GM19193 (cell line): ENCODE data around the gene HDAC8.

Experiments
- POLR2A ChIP-seq: IDR thresholded peaks from 4 replicates; pipeline ENCODE4 v1.6.1; 2011; ENCODE audit not compliant: insufficient read depth, insufficient read length; ENCODE audit errors: extremely low read depth

Gene HDAC8

GRCh38 chrX:72402614-72403013, 170.0 kb downstream of the HDAC8 start:
- TF ChIP-seq POLR2A = no peak

DNA sequence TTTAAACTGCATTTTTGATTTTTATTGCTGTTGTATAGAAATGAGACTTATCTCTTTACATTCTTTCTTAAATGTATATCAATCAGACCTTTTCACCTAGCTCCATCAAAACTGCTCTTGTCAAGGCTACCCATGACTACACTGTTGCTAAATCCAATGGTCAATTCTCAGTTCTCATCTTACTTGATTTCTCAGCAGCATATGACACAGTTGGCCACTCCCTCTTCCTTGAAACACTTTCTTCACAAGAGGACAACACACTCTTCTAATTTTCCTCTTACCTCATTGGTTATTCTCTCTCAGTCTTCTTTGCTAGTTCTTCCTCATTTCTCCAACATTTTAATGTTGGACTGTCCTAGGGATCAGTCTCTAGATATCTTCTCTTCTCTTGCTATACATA, 172.8 kb downstream of the HDAC8 start:
- no peak for TF ChIP-seq POLR2A

GRCh38 chrX:72396117-72396516, 176.5 kb downstream of the HDAC8 start:
- no peak for TF ChIP-seq POLR2A

- no peak for TF ChIP-seq POLR2A
Observed at GRCh38 chrX:72395237-72395636, 177.4 kb downstream of the HDAC8 start.

DNA sequence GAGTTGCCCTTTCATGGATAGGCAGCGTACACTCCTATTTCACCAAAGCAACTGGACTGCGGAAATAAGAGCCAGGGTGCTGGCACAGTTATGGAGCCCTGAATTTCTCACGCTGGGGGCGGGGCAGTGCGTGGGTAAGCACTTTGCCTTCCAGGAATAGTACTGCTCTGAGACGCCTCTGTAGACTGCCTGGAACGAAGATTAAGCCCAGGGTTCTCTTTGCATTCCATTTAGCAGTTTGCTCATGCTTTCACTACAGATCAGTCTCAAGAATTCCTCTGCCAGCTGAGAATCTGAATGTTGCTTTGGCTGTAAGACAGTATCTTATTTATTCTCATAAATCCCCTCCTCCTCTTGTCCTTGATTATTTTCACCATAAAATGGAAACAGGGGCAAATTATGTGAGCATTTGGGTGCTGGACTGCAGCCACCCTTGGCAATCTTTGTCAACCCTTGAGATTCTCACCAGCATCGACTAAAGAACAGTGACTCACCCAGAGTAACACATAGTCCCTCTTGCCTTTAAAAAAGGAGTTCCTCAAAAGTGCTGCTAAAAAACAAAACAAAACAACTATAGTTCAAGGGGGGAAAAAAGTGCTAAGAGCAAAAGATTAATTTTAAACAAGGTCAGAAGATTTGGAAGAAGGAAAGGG, 178.0 kb downstream of the HDAC8 start:
- no peak for TF ChIP-seq POLR2A

- TF ChIP-seq POLR2A = no peak
Observed at GRCh38 chrX:72393836-72394517, 178.7 kb downstream of the HDAC8 start.

- no peak for TF ChIP-seq POLR2A
Observed at GRCh38 chrX:72392816-72393800, 179.5 kb downstream of the HDAC8 start.

GRCh38 chrX:72392042-72392441, 180.6 kb downstream of the HDAC8 start:
- no peak for TF ChIP-seq POLR2A

- TF ChIP-seq POLR2A = no peak
Observed at GRCh38 chrX:72387247-72387646, 185.4 kb downstream of the HDAC8 start.

GRCh38 chrX:72382202-72382595, 190.4 kb downstream of the HDAC8 start:
- no peak for TF ChIP-seq POLR2A

- TF ChIP-seq POLR2A = no peak
Observed at GRCh38 chrX:72381439-72382201, 191.0 kb downstream of the HDAC8 start.

DNA sequence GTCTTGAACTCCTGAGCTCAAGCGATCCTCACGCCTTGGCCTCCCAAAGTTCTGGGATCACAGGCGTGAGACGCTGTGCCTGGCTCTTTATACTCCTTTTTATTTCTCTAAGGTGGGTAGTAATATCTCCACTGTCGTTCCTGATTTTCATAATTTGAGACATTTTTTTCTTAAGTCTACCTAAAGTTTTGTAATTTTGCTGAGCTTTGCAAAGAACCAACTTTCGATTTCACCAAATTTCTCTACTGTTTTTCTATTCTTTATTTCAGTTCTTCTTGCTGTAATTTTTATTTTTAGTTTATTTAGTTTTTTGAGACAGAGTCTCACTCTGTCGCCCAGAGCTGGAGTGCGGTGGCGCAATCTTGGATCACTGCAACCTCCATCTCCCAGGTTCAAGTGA, 196.5 kb downstream of the HDAC8 start:
- no peak for TF ChIP-seq POLR2A

DNA sequence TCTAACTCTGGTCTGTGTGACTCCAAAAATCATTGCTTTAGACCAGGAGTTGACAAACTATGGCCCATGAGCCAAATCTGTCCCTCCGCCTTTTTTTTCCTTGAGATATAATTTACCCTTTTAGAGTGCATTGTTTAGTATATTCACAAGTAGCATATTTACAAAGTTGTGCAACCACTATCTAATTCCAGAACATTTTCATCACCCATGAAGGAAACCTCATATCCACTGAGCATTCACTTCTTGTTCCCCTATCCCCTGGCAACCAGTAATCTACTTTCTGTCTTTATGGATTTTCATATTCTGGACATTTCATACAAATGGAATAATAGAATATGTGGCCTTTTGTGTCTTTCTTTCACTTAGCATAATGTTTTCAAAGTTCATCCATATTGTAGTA, 199.5 kb downstream of the HDAC8 start:
- no peak for TF ChIP-seq POLR2A

DNA sequence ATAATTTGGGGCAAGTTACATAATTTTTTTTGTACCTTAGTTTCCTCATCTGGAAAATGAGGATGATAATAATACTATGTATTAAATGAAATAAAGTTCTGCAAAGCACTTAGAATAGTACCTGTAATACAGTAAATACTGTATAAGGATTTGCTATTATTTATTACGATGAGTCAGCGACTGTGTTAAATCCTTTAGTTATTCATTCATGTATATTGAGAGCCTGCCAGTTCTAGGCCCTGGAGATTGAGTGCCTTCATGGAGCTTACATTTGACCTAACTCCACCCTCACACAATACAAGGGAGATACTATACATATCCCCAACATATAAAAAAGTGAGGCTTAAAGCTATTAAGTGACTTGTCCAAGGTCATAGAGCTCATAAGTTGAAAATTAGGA, 199.9 kb downstream of the HDAC8 start:
- TF ChIP-seq POLR2A = no peak

DNA sequence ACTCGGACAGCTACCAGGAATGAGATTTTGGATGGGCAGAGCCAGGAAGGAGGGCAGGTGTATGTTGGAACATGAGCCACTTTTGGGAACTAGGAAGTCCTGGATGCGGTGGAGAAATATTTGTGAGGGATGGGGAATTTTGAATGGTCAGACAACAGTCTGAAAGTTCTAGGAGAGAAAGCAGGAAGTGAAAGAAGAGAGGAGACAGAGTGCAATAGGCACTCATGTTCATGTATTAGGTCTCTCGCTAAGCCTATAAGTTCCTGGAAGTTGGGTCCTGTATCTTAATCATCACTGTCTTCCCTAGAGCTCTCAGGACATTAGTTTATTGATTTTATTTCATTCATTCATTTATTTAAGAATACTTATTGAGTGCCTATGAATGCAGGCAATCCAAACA, 201.2 kb downstream of the HDAC8 start:
- TF ChIP-seq POLR2A = no peak
